GM18498 (cell line): ENCODE results near the gene INHBE.
A peak's percentile ranks its signal among the peaks of the same experiment; 100 is the strongest.

Experiments
- ATAC-seq: cut with Tn5 transposase; IDR thresholded peaks from one replicate; pipeline ENCODE4 v1.9.1; 2021; ENCODE audit warnings: mild to moderate bottlenecking, moderate library complexity; ENCODE audit not compliant: unreplicated experiment

Gene INHBE

GRCh38 chr12:57473886-57474285 is 18.8 kb downstream of the INHBE start:
- no peak for ATAC-seq

- no peak for ATAC-seq
Observed at GRCh38 chr12:57474430-57474829, 19.3 kb downstream of the INHBE start.

- ATAC-seq = no peak
Observed at GRCh38 chr12:57474862-57475261, 19.8 kb downstream of the INHBE start.

GRCh38 chr12:57475271-57476161 is 20.4 kb downstream of the INHBE start:
- ATAC-seq = peak; percentile 4

- peak; percentile 39 for ATAC-seq
Observed at GRCh38 chr12:57476162-57476992, 21.3 kb downstream of the INHBE start.

GRCh38 chr12:57476993-57477709 is 22.0 kb downstream of the INHBE start:
- no peak for ATAC-seq

- ATAC-seq = peak; percentile 47
Observed at GRCh38 chr12:57477710-57478681, 22.9 kb downstream of the INHBE start.

GRCh38 chr12:57479043-57479375 is 23.9 kb downstream of the INHBE start:
- no peak for ATAC-seq

DNA sequence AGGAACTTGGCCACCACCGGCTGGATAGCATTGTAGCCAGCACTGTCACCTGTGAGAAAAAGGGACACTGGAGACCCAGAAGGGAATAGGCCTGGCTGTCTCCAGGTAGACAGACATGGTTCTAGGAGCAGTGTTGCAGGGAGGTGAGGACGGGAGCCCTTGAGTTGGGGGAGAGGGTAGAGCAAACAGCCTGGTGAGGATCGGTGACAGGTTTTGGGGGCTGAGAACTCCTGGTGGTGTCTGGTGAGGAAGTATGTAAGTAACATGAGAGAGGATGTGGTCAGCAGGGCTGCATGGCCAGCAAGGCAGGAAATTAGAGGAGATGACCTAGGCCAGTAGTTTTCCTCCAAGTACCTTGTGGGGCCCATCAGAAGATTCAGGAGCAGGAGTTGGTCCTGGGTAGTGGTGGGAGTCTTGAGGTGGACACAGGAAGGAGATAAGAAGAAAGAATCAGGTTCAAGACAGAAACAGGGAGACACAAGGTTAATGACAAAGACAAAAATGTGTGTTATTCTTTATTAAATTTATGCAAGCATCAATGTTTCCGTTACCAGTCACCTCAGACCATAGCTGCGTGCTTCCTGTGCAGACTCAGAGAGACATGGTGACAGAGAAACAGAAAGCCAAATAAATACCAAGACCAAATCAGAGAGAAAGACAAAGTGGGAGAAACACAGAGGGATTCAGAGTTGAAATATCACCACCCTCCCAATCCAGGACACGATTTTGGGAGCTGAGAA is 24.4 kb downstream of the INHBE start, which contains the start of gene ARHGAP9:
TSS of gene ARHGAP9 (minus strand) at position 491 of the 740 bp plus-strand sequence. CDS start at position 31, 460 bp downstream.
- ATAC-seq = no peak

DNA sequence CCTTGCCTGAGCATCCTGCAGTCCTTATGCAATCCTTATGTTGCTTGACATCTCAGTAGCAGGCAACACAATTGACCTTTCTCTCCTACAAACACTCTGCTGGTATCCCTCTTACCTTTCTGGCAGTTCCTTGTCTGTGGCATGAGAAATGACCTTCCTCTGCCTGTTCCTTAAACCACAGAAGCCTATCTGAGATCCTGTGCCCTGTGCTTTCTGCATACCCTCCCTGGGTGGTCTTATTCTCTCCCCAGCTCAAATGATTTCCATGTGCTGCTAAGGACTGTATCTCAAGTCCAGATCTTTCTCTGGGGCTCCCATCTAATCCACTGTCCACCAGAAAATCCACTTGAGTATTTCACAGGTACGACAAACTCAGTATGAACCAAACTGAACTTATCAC is 26.6 kb downstream of the INHBE start:
- ATAC-seq = no peak

DNA sequence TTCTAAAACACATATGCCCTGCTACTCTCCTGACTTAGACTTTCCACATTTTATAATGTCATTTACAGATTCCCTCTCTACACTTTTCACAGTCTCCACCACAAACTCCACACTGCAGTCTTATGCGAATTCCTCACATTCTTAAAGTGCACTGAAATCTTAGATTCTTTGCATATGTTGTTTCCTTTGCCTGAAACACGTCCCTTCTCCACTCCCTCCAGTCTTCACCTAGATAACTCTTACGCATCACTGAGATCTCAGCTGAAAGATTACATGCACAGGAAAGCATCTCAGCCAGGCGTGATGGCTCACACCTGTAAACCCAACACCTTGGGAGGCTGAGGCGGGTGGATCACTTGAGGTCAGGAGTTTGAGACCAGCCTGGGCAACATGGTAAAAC is 28.4 kb downstream of the INHBE start:
- no peak for ATAC-seq

- ATAC-seq = no peak
Observed at GRCh38 chr12:57485695-57486094, 30.6 kb downstream of the INHBE start.

DNA sequence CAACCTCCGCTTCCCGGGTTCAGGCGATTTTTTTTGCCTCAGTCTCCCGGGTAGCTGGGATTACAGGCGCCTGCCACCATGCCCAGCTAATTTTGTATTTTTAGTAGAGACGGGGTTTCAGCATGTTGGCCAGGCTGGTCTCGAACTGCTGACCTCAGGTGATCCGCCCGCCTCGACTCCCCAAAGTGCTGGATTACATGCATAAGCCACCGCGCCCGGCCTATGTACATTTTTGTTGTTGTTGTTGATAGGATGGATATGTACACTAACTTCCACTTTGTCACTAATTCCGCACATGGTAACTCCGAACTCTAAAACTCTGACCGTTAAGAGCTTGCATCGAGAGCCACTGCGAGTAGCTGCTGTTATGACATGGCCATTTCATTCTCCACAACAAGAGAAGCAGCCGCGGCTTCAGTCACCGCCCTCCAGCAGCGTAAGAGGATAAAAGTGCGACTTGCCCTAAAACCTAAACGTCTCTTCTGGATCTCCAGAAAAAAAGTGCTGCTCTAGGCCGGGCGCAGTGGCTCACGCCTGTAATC is 32.0 kb downstream of the INHBE start:
- ATAC-seq = no peak

DNA sequence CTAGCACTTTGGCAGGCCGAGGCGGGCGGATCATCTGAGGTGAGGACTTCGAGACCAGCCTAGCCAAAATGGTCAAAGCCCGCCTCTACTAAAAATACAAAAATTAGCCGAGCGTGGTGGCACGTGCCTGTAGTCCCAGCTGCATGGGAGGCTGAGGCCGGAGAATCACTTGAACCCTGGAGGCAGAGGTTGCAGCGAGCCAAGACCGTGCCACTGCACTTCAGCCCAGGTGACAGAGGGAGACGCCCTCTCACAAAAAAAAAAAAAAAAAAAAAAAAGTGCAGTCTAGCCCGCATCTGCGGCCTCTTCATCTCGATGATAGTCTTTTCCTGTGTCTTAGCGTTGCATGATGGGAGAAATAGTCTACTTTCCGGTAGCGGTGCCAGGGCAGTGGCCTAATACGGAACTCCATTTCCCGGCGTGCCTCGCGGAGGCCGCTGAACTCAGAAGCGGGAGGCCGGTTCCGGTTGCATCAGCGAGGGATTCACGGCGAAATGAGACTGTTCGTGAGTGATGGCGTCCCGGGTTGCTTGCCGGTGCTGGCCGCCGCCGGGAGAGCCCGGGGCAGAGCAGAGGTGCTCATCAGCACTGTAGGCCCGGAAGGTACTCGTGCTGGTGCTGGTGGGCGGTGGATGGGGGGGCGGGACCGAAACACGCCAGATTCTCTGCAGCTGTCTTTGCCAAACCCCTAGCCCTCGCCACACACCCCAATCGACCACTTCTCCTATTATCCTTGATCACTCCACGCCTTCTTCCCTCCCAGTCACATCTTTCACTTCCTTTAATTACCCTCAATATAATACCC is 32.7 kb downstream of the INHBE start, which contains the start of gene MARS1:
TSS of gene MARS1 (plus strand) at position 472 of the 805 bp plus-strand sequence. CDS start at position 495, 23 bp downstream.
- peak; percentile 94 for ATAC-seq

GRCh38 chr12:57488402-57489156 is 33.5 kb downstream of the INHBE start:
- ATAC-seq = peak; percentile 5

DNA sequence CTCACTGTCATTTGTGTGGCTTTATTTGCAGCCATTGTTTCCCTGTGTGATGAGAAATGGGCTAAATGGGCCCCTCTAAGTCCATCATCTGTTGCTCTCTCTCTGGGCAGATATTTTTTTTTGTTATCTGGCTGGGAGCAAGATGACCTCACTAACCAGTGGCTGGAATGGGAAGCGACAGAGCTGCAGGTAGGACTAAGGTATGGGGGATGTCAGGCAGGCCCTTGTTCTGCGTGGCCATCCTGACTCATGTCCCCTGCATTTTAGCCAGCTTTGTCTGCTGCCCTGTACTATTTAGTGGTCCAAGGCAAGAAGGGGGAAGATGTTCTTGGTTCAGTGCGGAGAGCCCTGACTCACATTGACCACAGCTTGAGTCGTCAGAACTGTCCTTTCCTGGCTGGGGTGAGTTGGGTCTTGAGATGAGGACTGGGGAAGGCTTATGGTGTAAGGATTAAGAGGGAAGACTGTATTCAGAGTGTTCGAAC is 34.1 kb downstream of the INHBE start:
- no peak for ATAC-seq

- ATAC-seq = no peak
Observed at GRCh38 chr12:57490126-57490525, 35.0 kb downstream of the INHBE start.
